Right lung (tissue), 5 donors: ENCODE measurements around the gene C3orf20. TPM values are rescaled to one million over a fixed set of nuclear protein-coding genes. Genes with fewer than 3 reads are reported as not detected.

ENCODE experiments used
- DNase-seq, 2 donors: peaks; one replicate each; pipeline ENCODE4 v3.0.0-alpha.2; 2013
- polyA plus RNA-seq, 5 donors: library from polyadenylated mRNA; unstranded; fragments of 120-200 nt; gene quantifications; one replicate each; pipeline versions ENCODE4 v1.2.1 to v1.2.3, GENCODE V29; 2013; ENCODE audit warnings: inconsistent platforms in 1 of 5, low replicate concordance in 1 of 5; ENCODE audit not compliant: insufficient read length in 5 of 5, insufficient read depth in 1 of 5

C3orf20 gene
- polyA plus RNA-seq, 5 donors, result 0.05 to 0.25 (median 0.19) TPM; not detected in 1

DNA sequence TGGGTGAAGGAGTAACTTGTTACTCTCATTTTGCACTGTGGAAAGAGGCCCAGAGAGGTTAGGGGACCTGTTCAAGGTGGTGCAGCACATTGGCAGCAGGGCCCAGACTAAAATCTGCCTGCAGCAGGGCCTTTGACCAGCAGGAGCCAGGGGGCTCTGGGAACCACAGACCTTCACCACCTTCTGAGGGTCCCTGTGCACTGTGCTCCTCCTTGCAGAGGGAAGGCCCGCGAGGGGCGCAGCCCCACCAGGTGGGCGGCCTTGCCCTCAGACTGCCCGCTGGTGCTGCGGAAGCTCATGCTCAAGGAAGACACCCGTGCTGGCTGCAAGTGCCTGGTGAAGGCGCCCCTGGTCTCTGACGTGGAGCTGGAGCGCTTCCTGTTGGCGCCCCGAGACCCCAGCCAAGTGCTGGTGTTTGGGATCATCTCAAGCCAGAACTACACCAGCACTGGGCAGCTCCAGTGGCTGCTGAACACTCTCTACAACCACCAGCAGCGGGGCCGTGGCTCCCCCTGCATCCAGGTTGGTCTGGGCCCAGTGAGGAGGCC is 82.3 kb downstream of the C3orf20 start:
- no peak for DNase-seq

DNA sequence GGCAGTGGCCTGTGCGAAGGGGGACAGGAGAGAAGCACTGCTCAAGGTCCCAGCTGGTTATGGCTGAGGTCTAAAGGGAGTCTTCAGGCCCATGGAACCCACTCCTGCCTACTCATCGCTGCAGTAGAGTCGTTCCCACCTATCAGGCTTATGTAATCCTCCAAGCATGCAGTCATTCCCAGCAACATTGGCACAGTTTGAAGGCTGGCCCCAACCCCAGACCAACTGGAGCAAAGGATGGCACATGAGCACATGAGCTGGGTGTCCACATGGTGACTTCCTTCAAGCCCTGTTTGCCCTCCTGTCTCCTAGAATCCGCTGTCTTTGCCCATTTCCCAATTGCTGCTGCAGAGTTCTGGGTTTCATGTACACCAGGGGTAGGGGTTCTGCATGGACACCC is 83.4 kb downstream of the C3orf20 start:
- DNase-seq, result no peak

DNA sequence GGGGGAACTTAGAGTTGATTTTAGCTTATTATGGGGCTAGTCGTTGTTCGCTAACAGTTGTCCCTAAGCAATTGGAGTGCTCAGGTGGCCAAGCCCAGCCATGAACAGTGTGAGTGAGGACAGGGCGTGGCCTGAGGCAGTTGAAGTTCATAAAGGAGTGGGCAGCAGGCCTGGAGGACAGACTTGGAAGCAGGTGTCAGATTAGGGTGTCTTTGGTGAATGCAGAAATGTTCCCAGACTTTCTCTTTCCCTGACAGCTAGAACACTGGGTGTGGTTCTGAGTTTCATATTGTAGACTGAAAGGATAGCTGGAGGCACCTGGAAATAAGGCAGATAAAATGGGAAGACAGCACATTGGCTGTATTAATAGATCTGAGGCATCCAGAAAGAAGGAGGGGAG is 84.0 kb downstream of the C3orf20 start:
- DNase-seq, result no peak

DNA sequence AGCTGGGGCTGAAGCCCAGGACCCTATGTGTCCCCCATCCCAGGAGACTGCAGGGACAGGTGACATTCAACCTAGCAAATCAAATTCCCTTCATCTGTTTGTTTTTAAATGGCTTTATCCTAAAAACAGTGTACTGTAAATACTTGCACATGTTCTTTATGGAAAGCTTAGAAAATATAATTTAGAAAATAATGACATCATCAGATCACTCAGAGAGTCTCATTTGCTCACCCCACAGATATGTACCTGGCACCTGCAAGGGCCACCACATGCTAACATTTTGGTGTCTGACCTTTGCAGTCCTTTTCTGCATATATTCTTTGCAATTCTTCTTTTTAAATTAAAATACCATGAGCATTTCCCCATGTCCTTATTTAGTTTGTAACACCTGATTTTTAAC is 85.2 kb downstream of the C3orf20 start:
- no peak for DNase-seq

- DNase-seq, result peak; percentile 7 to 20
These were observed 86.3 kb downstream of the C3orf20 start for GRCh38 chr3:14761121-14761672.

- no peak for DNase-seq
These were observed 86.9 kb downstream of the C3orf20 start for GRCh38 chr3:14761866-14762265.

DNA sequence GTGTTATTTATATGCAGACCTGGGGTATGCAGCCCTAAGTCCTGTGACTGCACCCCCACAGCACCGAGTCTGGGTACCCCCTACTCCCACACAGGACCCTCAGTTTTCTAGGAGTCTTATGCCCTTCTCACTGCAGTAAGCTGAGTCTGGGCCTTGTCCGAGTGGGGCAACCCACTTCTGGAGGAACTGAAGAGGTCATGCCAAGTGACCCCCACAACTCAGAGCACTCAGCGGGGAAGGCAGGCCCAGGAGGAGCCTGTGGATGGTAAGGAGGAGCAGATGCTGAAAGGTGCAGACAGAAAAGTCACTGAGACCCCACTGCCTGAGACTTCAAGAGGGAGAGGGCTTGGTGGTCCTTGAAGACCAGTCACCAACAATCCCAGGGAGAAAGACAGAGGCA is 87.8 kb downstream of the C3orf20 start:
- DNase-seq, result no peak

DNA sequence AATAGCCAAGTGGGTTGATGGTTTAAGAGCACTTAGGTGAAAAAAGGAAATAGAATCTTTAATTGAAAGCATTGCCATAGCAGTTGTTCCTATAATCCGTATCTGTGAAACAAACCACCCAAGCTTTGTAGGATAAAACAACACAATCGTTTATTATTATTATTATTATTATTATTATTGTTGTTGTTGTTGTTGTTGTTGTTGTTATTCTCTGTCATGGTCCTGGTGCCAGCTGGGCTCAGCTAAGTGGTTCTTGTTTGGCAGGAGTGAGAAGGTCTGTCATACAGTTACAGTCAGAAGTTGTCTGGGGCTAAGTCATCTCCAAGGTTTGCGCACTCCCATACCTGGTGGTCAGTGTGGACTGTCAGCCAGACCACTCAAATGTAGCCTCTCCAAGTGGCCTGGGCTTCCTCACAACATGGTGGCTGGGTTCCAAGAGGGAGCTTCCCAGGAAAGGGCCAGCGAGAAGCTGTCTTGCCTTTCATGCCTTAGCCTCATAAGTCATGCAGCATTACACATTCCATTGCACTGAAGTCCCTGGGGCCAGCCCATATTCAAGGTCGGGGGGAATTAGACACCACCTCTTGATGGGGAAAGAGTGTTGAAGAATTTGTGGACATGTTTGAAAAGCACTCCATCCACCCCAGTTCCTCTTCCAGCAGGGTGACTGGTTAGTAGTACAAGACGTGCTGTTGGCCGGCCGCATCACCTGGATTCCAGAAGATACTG is 89.6 kb downstream of the C3orf20 start:
- DNase-seq, result no peak

GRCh38 chr3:14765060-14765400 is 90.1 kb downstream of the C3orf20 start:
- no peak for DNase-seq

- DNase-seq, result no peak
These were observed 90.9 kb downstream of the C3orf20 start for GRCh38 chr3:14765576-14766427.

- DNase-seq, result no peak
These were observed 91.7 kb downstream of the C3orf20 start for GRCh38 chr3:14766428-14767244.

DNA sequence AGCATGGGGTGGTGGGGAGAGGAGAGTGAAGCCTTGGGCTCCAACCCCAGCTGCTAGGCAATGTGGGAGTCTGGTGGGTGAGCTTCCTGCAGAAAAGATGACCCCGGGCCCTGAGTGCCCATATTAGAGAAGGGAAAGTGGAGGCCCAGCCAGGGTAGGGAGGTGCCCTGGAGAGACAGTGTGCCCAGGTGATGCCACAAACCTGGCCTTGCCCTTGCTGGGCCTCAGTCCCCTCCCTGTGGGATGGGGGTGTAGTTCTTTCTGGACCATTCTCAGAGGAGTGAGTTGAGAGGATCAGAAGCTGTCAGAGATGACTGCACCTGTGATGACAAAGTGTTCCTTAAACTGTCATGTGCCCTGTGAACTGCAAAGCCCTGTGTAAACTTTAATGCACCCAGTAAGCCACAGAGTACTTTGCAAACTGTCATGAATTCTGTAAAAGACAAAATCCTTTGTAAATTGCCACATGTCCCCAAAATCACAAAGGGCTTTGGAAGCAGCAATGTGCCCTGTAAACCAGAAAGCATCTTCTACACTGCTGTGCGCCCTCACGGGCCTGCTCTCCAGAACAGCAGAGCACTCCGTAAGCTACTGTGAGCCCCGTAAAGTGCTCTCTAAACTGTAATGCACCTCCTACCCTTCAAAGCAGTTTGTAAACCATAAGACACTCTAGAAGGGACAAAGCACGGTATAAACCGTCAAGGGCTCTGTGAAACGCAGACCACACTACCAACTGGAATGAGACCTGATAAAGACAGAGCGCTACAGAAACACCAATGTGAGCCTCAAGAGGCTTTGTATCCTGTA is 92.5 kb downstream of the C3orf20 start:
- no peak for DNase-seq

DNA sequence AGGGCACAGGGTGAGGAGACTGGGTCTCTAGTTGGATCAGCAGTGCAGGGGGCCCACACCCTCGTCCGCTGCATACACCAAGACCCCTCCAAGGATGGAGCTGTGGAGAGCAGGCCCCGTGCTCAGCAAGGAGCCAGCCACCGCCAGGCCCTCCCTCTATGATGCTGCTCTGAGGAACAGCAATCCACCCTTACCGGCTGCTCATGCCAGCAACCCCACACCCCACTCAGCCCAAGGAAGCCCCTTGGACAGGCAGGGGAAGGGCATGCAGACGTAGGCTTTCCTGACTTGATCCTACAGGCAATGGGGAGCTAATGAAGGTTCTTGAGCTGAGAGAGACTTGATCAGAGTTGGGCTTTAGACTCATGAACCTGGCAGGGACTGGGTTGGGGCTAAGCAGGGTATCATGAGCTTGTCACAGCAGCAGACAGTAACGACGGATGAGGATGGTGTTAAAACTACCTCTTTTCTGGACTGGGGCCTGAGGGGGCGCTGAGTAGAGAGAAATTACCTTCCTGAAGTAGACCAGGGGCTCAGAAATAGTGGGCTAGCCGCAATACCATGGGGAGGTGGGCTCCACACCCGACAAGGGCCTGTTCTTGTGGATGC is 93.3 kb downstream of the C3orf20 start:
- DNase-seq, result no peak

- DNase-seq, result no peak
These were observed 93.9 kb downstream of the C3orf20 start for GRCh38 chr3:14768881-14769280.

- no peak for DNase-seq
These were observed 94.8 kb downstream of the C3orf20 start for GRCh38 chr3:14769544-14770325.

- no peak for DNase-seq
These were observed 95.7 kb downstream of the C3orf20 start for GRCh38 chr3:14770591-14770990.

DNA sequence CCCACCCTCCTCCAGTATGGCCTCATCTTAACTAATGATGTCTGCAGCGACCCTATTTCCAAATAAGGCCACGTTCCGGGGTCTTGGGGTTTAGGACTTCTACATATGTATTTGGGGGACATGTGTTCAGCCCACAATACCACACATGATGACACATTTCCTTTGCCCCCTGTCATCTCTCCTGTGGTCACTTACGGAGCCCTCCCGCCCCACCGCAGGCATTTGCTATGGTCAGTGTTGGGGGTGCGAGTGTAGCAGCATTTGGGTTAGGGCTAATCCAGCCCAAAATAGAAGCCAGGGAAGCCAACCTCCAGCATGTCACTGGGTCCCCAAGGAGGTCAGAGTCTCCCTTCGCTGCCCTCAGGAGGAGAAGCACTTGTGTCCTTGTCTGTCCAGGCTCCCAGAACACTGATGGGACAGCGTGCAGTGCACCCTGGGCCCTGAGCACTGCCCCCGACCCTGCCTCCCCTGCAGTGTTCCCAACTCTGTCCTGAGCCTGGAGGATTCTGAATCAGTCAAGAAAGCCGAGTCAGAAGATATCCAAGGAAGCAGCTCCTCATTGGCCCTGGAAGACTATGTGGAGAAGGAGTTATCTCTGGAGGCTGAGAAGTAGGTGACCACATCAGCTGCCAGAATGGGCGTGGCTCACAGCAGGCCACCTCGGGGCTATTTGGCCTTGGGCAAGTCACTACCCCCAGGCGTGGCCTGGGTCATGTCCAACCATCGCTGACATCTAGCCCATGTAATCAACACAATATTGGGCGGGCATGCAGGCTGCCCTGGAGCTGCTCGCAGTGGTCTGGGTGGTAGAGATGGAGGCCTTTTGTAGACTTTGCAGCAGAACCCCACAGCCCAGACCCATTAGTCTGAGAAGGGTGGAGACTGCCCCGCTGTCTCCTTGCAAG is 96.9 kb downstream of the C3orf20 start:
- no peak for DNase-seq

GRCh38 chr3:14772533-14773138 is 97.7 kb downstream of the C3orf20 start:
- no peak for DNase-seq
